K562 (cell line): Measurements from ENCODE around the gene MALRD1. TPM values are rescaled to one million over a fixed set of nuclear protein-coding genes. Genes with fewer than 3 reads are reported as not detected.

ENCODE experiments used
- ATAC-seq: fragments of 200-7000 bp; cut with Tn5 transposase; 3 replicates; pipeline ENCODE4 v1.9.1; 2020; ENCODE audit warnings: moderate library complexity
- BruUV-seq: library from RNA; stranded (reverse); fragments of 400-500 nt; replicated peaks from 2 replicates; lab custom pipeline; 2021; lab: Mats Ljungman, UMichigan
- CTCF ChIA-PET: fragments of 300-600 bp; formaldehyde crosslinking; extraction: SDS; loops from one replicate; lab custom pipeline; 2021; ENCODE audit warnings: low intra/inter-chr PET ratio; lab: Yijun Ruan, JAX
- POLR2A ChIA-PET: fragments of 300-600, 350-650 bp; sonication (Branson Sonifier 250); formaldehyde crosslinking; extraction: SDS; loops from one replicate; lab custom pipeline; 2021; ENCODE audit warnings: antibody characterized with exemption, inconsistent platforms; lab: Yijun Ruan, JAX
- DNase-seq, 4 experiments: peaks; one replicate each; pipeline versions ENCODE4 v3.0.0 to v3.0.0-alpha.2; 2011 to 2018; ENCODE audit warnings: low spot score in 3 of 4, mixed read lengths in 3 of 4; ENCODE audit errors: extremely low read depth in 1 of 4
- FAIRE-seq: peaks from 2 replicates; lab custom pipeline; 2011; peaks lifted over from hg19 to GRCh38; lab: Jason Lieb, UNC
- H2AFZ ChIP-seq: 2 replicates; pipeline ENCODE4 v1.6.0; 2011; ENCODE audit warnings: low read depth, low read length, control low read depth, inconsistent platforms
- H3K27ac ChIP-seq: fragments of 200-600 bp; 3 replicates; pipeline ENCODE4 v1.8.0; 2011; ENCODE audit warnings: low read depth, mild to moderate bottlenecking, control low read depth, inconsistent platforms, low read length, moderate library complexity, mixed read lengths; ENCODE audit errors: extremely low read depth
- H3K27me3 ChIP-seq, 2 experiments: fragments of 300-600 bp in 1 of 2; 2 replicates in 1 of 2; 3 replicates in 1 of 2; pipeline versions ENCODE4 v1.6.0 to v1.8.0; 2011; ENCODE audit warnings: inconsistent platforms in 2 of 2, low read length in 2 of 2, mild to moderate bottlenecking in 1 of 2, mixed read lengths in 1 of 2, moderate library complexity in 1 of 2; ENCODE audit not compliant: control insufficient read depth in 2 of 2, insufficient read depth in 2 of 2
- H3K36me3 ChIP-seq: fragments of 300-600 bp; 3 replicates; pipeline ENCODE4 v1.8.0; 2011; ENCODE audit warnings: mild to moderate bottlenecking, low read length, inconsistent platforms; ENCODE audit not compliant: control insufficient read depth, insufficient read depth
- H3K4me1 ChIP-seq, 2 experiments: fragments of 200-600 bp in 1 of 2; replicated peaks in 1 of 2; 2 replicates in 1 of 2; 3 replicates in 1 of 2; pipeline versions ENCODE4 v1.5.1 to v1.8.0; 2011; ENCODE audit warnings: inconsistent platforms in 2 of 2, low read length in 2 of 2, mild to moderate bottlenecking in 1 of 2, mixed read lengths in 1 of 2, moderate library complexity in 1 of 2; ENCODE audit not compliant: control insufficient read depth in 2 of 2, insufficient read depth in 2 of 2
- H3K4me2 ChIP-seq: 2 replicates; pipeline ENCODE4 v1.6.1; 2011; ENCODE audit warnings: low read length, control low read depth, inconsistent platforms, mixed read lengths; ENCODE audit not compliant: insufficient read depth
- H3K4me3 ChIP-seq: fragments of 200-600 bp; sonication (generic), shearing (Covaris generic); 2 replicates; pipeline ENCODE4 v1.5.1; 2016; ENCODE audit warnings: control low read depth, inconsistent platforms
- H3K79me2 ChIP-seq: fragments of 200-600 bp; 3 replicates; pipeline ENCODE4 v1.8.0; 2011; ENCODE audit warnings: low read length, inconsistent platforms; ENCODE audit not compliant: control insufficient read depth, insufficient read depth
- H3K9ac ChIP-seq, 2 experiments: 2 replicates each; pipeline versions ENCODE4 v1.6.0 to v1.6.1; 2011; ENCODE audit warnings: low read depth in 2 of 2, low read length in 2 of 2, control low read depth in 1 of 2, inconsistent platforms in 1 of 2, mild to moderate bottlenecking in 1 of 2, mixed read lengths in 1 of 2; ENCODE audit not compliant: insufficient read depth in 1 of 2
- H3K9me1 ChIP-seq: one replicate; pipeline ENCODE4 v1.6.0; 2011; ENCODE audit warnings: inconsistent platforms, mild to moderate bottlenecking, low read length, moderate library complexity; ENCODE audit not compliant: control insufficient read depth, insufficient read depth
- H3K9me3 ChIP-seq: replicated peaks from 2 replicates; pipeline ENCODE4 v1.5.1; 2011; ENCODE audit warnings: low read depth, low read length, inconsistent platforms; ENCODE audit not compliant: control insufficient read depth, insufficient read depth
- H4K20me1 ChIP-seq: replicated peaks from 2 replicates; pipeline ENCODE4 v1.6.1; 2011; ENCODE audit warnings: low read length, inconsistent platforms, mixed read lengths; ENCODE audit not compliant: control insufficient read depth, insufficient read depth
- C11orf30 ChIP-seq: fragments of 450-650 bp; IDR thresholded peaks from 2 replicates; pipeline ENCODE4 v1.6.1; 2016; ENCODE audit warnings: low read depth, mild to moderate bottlenecking
- NBN ChIP-seq: fragments of 450-650 bp; IDR thresholded peaks from 2 replicates; pipeline ENCODE4 v1.6.1; 2016; ENCODE audit warnings: low read depth, mild to moderate bottlenecking
- SMAD4 ChIP-seq: fragments of 250-450 bp; sonication (Bioruptor Pico); conservative IDR thresholded peaks from 2 replicates; pipeline ENCODE4 v1.8.0; 2021; ENCODE audit warnings: inconsistent platforms, mild to moderate bottlenecking, moderate library complexity
- STAG1 ChIP-seq: sonication (generic); formaldehyde crosslinking; IDR thresholded peaks from 2 replicates; pipeline ENCODE4 v1.5.0; 2020; ENCODE audit warnings: missing genetic modification reagents, borderline replicate concordance
- ZNF175 ChIP-seq: fragments of 200-800 bp; sonication (Bioruptor generic); IDR thresholded peaks from 2 replicates; pipeline ENCODE4 v1.6.1; 2016; ENCODE audit warnings: low read depth, mild to moderate bottlenecking, missing genetic modification characterization, missing compliant biosample characterization
- ZZZ3 ChIP-seq: fragments of 450-650 bp; IDR thresholded peaks from 2 replicates; pipeline ENCODE4 v1.6.1; 2016; ENCODE audit warnings: antibody characterized with exemption, mild to moderate bottlenecking, moderate library complexity
- WGBS: fragments of 100-300 bp; shearing (Covaris generic); methylation state at CpG from one replicate; pipeline ENCODE4 v1.1.6; 2016; ENCODE audit warnings: low coverage, mixed read lengths; ENCODE audit not compliant: insufficient coverage; ENCODE audit errors: missing lambda C conversion rate; 5-methylcytosine and 5-hydroxymethylcytosine counted together
- in situ Hi-C: fragments of 300-500 bp; cut with MboI; formaldehyde crosslinking; loops from 4 replicates; pipeline ENCODE4 v1.15.0; 2018; ENCODE audit warnings: inconsistent platforms, mixed read lengths
- intact Hi-C: fragments of 100-400 bp; cut with micrococcal nuclease; formaldehyde crosslinking; loops from 2 replicates; pipeline ENCODE4 v1.14.2; 2022
- polyA plus RNA-seq, 8 experiments: library from polyadenylated mRNA; depleted of rRNA in 4 of 8; stranded (reverse) in 5 of 8; unstranded in 3 of 8; fragments of >200 nt; fragmentation: Nextera tagmentation in 2 of 8; fragmentation: Illumina TruSeq in 1 of 8; extraction: Ambion mirVana in 2 of 8; extraction: Trizol in 1 of 8; gene quantifications; 2 replicates each; pipeline versions ENCODE4 v1.2.1 to v1.2.3, GENCODE V29; 2011 to 2014; ENCODE audit warnings: inconsistent platforms in 1 of 8, missing spikeins in 1 of 8
- total RNA-seq, 7 experiments: library from RNA; depleted of rRNA in 6 of 7; stranded (reverse); fragments of >200 nt in 6 of 7; fragmentation: Illumina TruSeq in 2 of 7; extraction: Trizol in 2 of 7; gene quantifications; 2 replicates each; pipeline versions ENCODE4 v1.2.1 to v1.2.3, GENCODE V29; 2011 to 2021; ENCODE audit warnings: low replicate concordance in 1 of 7

MALRD1 gene
- total and polyA plus RNA-seq, 9 of the 15 experiments (the other 6 are each of a cell fraction or from before 2014, with no cell fraction given): not detected

DNA sequence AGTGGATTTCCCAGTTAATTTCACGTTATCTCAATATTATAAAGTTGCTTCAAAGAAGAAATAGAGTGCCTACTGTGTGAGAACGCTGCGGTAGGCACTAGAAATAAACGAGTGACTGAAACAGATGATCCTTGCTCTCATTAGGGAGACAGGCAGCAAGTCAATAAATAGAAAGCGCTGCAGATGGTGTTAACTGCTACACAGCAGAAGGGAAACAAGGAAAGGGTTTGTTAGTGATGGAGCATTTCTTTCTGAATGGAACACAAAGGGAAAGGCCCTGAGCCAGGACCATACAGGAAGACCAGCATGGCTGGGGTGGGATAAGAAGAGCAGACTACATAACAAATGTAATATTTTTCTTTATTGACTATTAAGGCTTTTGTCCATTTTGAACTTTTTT is 235.2 kb downstream of the MALRD1 start:
- WGBS: 0% methylated on average over 5 of the region's 5 CpGs
- Histone ChIP-seq H3K9me1 (no peaks in the 10 kb centered on the region), H3K27ac (no peak overlapping the region), H2AFZ (no peak overlapping the region), H3K79me2 (no peaks in the 10 kb centered on the region), H3K27me3 (no peaks in the 10 kb centered on the region), H3K9me3 (no peaks in the 10 kb centered on the region), H3K4me2 (no peak overlapping the region), H3K36me3 (no peaks in the 10 kb centered on the region), H3K9ac (no peak overlapping the region), H3K4me1 (no peaks in the 10 kb centered on the region), H3K4me3 (no peak overlapping the region), H4K20me1 (no peaks in the 10 kb centered on the region)
- FAIRE-seq (no peak), ATAC-seq (no peak), DNase-seq (no peak)
- no TSS peak for BruUV-seq
- CTCF ChIA-PET: no interaction called here
- intact Hi-C loops (no loop called here), in situ Hi-C loops (no loop called here)
- TF ChIP-seq ZZZ3: no peak
- no peak for TF ChIP-seq SMAD4
- POLR2A ChIA-PET: no interaction called here

DNA sequence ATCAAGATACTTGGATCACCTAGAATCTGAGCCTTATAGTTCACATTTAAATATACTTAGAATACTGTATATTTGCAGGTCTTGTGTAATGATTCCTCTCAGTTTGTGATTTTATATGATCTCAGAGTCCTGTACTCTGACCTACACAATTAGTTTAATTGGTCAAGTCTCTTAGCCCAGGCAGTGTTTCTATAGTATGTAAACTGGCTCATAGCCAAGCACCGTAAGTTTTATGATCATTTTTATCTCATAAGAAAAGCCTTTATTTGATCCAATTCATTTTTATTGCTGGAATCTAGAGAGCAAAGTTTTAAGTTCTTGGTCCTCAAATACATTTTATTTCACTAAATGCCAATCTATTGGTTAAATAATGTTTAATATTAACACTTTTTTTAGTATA is 242.2 kb downstream of the MALRD1 start:
- Histone ChIP-seq H4K20me1 (no peaks in the 10 kb centered on the region), H3K9me1 (no peaks in the 10 kb centered on the region), H3K9me3 (no peaks in the 10 kb centered on the region), H3K4me2 (no peak overlapping the region), H3K27me3 (no peaks in the 10 kb centered on the region), H2AFZ (no peak overlapping the region), H3K79me2 (no peaks in the 10 kb centered on the region), H3K4me3 (no peak overlapping the region), H3K4me1 (no peaks in the 10 kb centered on the region), H3K27ac (no peak overlapping the region), H3K9ac (no peak overlapping the region), H3K36me3 (no peaks in the 10 kb centered on the region)
- 0% methylated on average over 1 of the region's 1 CpG for WGBS
- DNase-seq: no peak
- ChIA-PET CTCF (no interaction called here), POLR2A (no interaction called here)
- intact Hi-C loops (no loop called here), in situ Hi-C loops (no loop called here)
- TF ChIP-seq NBN: no peak
- TF ChIP-seq ZNF175 (CRISPR knock-in tag): no peak
- TF ChIP-seq C11orf30: no peak
- TF ChIP-seq STAG1 (CRISPR knock-in tag): no peak
- ATAC-seq: no peak
- FAIRE-seq: no peak
- BruUV-seq: no TSS peak
